B cell (primary cell): ENCODE measurements around the gene ZNF652. TPM values are rescaled to one million over a fixed set of nuclear protein-coding genes. Genes with fewer than 3 reads are reported as not detected.
A peak's percentile ranks its signal among the peaks of the same experiment; 100 is the strongest.

Source experiments
- ATAC-seq: fragments of 200-7000 bp; cut with Tn5 transposase; one replicate; pipeline ENCODE4 v1.10.0; 2021; ENCODE audit warnings: low read depth, mild to moderate bottlenecking, moderate number of reproducible peaks, moderate library complexity
- CTCF ChIA-PET: fragments of 350-600 bp; sonication (Branson Sonifier 250); formaldehyde crosslinking; loops from one replicate; lab custom pipeline; 2021; ENCODE audit warnings: antibody characterized with exemption, inconsistent platforms; lab: Charles Lee
- POLR2A ChIA-PET: fragments of 350-600 bp; sonication (Branson Sonifier 250); formaldehyde crosslinking; loops from one replicate; lab custom pipeline; 2021; ENCODE audit warnings: antibody characterized with exemption; lab: Charles Lee
- DNase-seq: peaks from one replicate; pipeline ENCODE4 v3.0.0; 2013
- H2AFZ ChIP-seq: 2 replicates; pipeline ENCODE4 v1.6.1; 2012; ENCODE audit warnings: mild to moderate bottlenecking, low read depth, low read length; ENCODE audit not compliant: insufficient read depth, poor library complexity, severe bottlenecking
- H3K27ac ChIP-seq, 2 donors: 1 replicate in 1 of 2; 2 replicates in 1 of 2; pipeline ENCODE4 v1.5.1; 2012 to 2013; ENCODE audit warnings: low read length in 2 of 2, mild to moderate bottlenecking in 2 of 2, moderate library complexity in 1 of 2
- H3K27me3 ChIP-seq, 4 experiments: fragments of 200-600 bp in 1 of 4; sonication (generic) in 1 of 4; replicated peaks in 1 of 4; 1 replicate in 2 of 4; 2 replicates in 2 of 4; pipeline versions ENCODE4 v1.6.1 to v1.7.0; 2013 to 2016; ENCODE audit warnings: low read length in 3 of 4, mild to moderate bottlenecking in 2 of 4, mixed read lengths in 1 of 4, moderate library complexity in 1 of 4; ENCODE audit not compliant: insufficient read depth in 4 of 4, control insufficient read depth in 3 of 4; ENCODE audit errors: control extremely low read depth in 1 of 4
- H3K36me3 ChIP-seq, 2 experiments: replicated peaks in 1 of 2; 1 replicate in 1 of 2; 2 replicates in 1 of 2; pipeline versions ENCODE4 v1.6.1 to v1.7.1; 2013; ENCODE audit warnings: low read length in 1 of 2; ENCODE audit not compliant: insufficient read depth in 2 of 2, control insufficient read depth in 1 of 2; ENCODE audit errors: control extremely low read depth in 1 of 2, extremely low read depth in 1 of 2
- H3K4me1 ChIP-seq, 2 donors: fragments of 200-600 bp in 1 of 2; sonication (generic) in 1 of 2; 1 replicate in 1 of 2; 2 replicates in 1 of 2; pipeline versions ENCODE4 v1.5.1 to v1.6.1; 2013 to 2017; ENCODE audit warnings: low read length in 2 of 2; ENCODE audit not compliant: control insufficient read depth in 2 of 2, insufficient read depth in 2 of 2
- H3K4me2 ChIP-seq: replicated peaks from 2 replicates; pipeline ENCODE3; 2012; ENCODE audit warnings: mild to moderate bottlenecking, low read depth, low read length; ENCODE audit not compliant: poor library complexity, severe bottlenecking
- H3K4me3 ChIP-seq, 5 experiments: fragments of 200-600 bp in 1 of 5; sonication (generic) in 1 of 5; 1 replicate in 3 of 5; 2 replicates in 2 of 5; pipeline versions ENCODE4 v1.5.1 to v1.7.0; 2011 to 2016; ENCODE audit warnings: low read length in 4 of 5, mild to moderate bottlenecking in 4 of 5, low read depth in 2 of 5, control low read depth in 1 of 5, moderate library complexity in 1 of 5; ENCODE audit not compliant: insufficient read depth in 1 of 5; ENCODE audit errors: control extremely low read depth in 1 of 5, extremely low read depth in 1 of 5
- H3K79me2 ChIP-seq: fragments of 200-600 bp; sonication (generic); one replicate; pipeline ENCODE4 v1.6.0; 2016; ENCODE audit warnings: low read length; ENCODE audit not compliant: control insufficient read depth, insufficient read depth
- H3K9ac ChIP-seq: fragments of 200-600 bp; sonication (generic); 2 replicates; pipeline ENCODE4 v1.6.1; 2017; ENCODE audit warnings: mild to moderate bottlenecking, low read length, moderate library complexity
- H3K9me3 ChIP-seq, 3 donors: one replicate each; pipeline versions ENCODE4 v1.6.1 to v1.7.1; 2013; ENCODE audit warnings: low read length in 2 of 3; ENCODE audit not compliant: control insufficient read depth in 2 of 3, insufficient read depth in 1 of 3; ENCODE audit errors: control extremely low read depth in 1 of 3
- H4K20me1 ChIP-seq: 2 replicates; pipeline ENCODE4 v1.6.0; 2012; ENCODE audit warnings: mild to moderate bottlenecking, low read length; ENCODE audit not compliant: insufficient read depth, control insufficient read depth, poor library complexity, severe bottlenecking
- H3K27ac Mint-ChIP-seq: one replicate; pipeline ENCODE4 v1.8.0; 2021; ENCODE audit warnings: mixed read lengths
- H3K27me3 Mint-ChIP-seq: one replicate; pipeline ENCODE4 v1.8.0; 2021; ENCODE audit warnings: mixed read lengths
- H3K4me1 Mint-ChIP-seq: one replicate; pipeline ENCODE4 v1.8.0; 2021; ENCODE audit warnings: mixed read lengths
- H3K4me3 Mint-ChIP-seq: one replicate; pipeline ENCODE4 v1.8.0; 2021; ENCODE audit warnings: mixed read lengths
- H3K9me3 Mint-ChIP-seq: one replicate; pipeline ENCODE4 v1.8.0; 2022; ENCODE audit warnings: mixed read lengths; ENCODE audit not compliant: insufficient read depth
- EZH2 ChIP-seq: IDR thresholded peaks from 2 replicates; pipeline ENCODE4 v1.6.1; 2012; ENCODE audit warnings: borderline replicate concordance, low read depth, mild to moderate bottlenecking, moderate library complexity, low read length; ENCODE audit not compliant: insufficient read depth, poor library complexity, severe bottlenecking
- WGBS: methylation state at CpG from one replicate; pipeline ENCODE4 v1.1.5; 2013; ENCODE audit warnings: missing lambda C conversion rate; ENCODE audit not compliant: insufficient coverage; 5-methylcytosine and 5-hydroxymethylcytosine counted together
- intact Hi-C: fragments of 100-400 bp; cut with micrococcal nuclease; formaldehyde crosslinking; loops from one replicate; pipeline ENCODE4 v1.10.0; 2022
- polyA plus RNA-seq: library from polyadenylated mRNA; depleted of rRNA; stranded (reverse); fragments of >200 nt; gene quantifications from 2 replicates; pipeline ENCODE4 v1.2.3, GENCODE V29; 2012
- total RNA-seq, 2 donors: library from RNA; stranded (reverse); fragments of 120-200 nt in 1 of 2; gene quantifications; 1 replicate in 1 of 2; 2 replicates in 1 of 2; pipeline versions ENCODE4 v1.2.3 to v1.2.4, GENCODE V29; 2013 to 2022
- TF ChIP-seq, protein P1 (sequence below): fragments of 200-600 bp; IDR thresholded peaks from one replicate; pipeline ENCODE4 v1.8.0; 2022; ENCODE audit warnings: antibody characterized with exemption, mild to moderate bottlenecking

ZNF652 gene
- total and polyA plus RNA-seq, 2 donors (not counting 1 experiment from before 2014, with no cell fraction given): 19.4 to 86.2 TPM

GRCh38 chr17:49352587-49353154 lies 9.4 kb downstream of the ZNF652 start:
- POLR2A ChIA-PET: no interaction called here
- peak overlapping the region in 1 of 2 donors; percentile 36 for H3K27ac ChIP-seq
- DNase-seq: no peak
- H3K4me1 ChIP-seq: peaks cover 15 to 24% of the 10 kb centered on the region in 2 donors
- H3K36me3 ChIP-seq: peaks cover 0 to 7% of the 10 kb centered on the region in 2 experiments
- ATAC-seq: no peak
- no peaks in the 10 kb centered on the region for H3K27me3 ChIP-seq
- WGBS: no CpG with 5 or more reads among the region's 6 CpGs
- H3K4me2 ChIP-seq: no peak overlapping the region
- Mint-ChIP-seq H3K27me3 (no peaks in the 10 kb centered on the region), H3K4me1 (peaks cover 34% of the 10 kb centered on the region), H3K27ac (no peak overlapping the region), H3K4me3 (no peak overlapping the region), H3K9me3 (no peaks in the 10 kb centered on the region)
- H3K9ac ChIP-seq: no peak overlapping the region
- peaks cover 47% of the 10 kb centered on the region for H4K20me1 ChIP-seq
- H3K79me2 ChIP-seq: peaks cover 98% of the 10 kb centered on the region
- intact Hi-C loops: no loop called here
- H3K9me3 ChIP-seq: no peaks in the 10 kb centered on the region
- no peak overlapping the region for H3K4me3 ChIP-seq
- no peak overlapping the region for H2AFZ ChIP-seq
- no peak for TF ChIP-seq EZH2
- TF ChIP-seq, protein P1, sequence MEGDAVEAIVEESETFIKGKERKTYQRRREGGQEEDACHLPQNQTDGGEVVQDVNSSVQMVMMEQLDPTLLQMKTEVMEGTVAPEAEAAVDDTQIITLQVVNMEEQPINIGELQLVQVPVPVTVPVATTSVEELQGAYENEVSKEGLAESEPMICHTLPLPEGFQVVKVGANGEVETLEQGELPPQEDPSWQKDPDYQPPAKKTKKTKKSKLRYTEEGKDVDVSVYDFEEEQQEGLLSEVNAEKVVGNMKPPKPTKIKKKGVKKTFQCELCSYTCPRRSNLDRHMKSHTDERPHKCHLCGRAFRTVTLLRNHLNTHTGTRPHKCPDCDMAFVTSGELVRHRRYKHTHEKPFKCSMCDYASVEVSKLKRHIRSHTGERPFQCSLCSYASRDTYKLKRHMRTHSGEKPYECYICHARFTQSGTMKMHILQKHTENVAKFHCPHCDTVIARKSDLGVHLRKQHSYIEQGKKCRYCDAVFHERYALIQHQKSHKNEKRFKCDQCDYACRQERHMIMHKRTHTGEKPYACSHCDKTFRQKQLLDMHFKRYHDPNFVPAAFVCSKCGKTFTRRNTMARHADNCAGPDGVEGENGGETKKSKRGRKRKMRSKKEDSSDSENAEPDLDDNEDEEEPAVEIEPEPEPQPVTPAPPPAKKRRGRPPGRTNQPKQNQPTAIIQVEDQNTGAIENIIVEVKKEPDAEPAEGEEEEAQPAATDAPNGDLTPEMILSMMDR: no peak
- CTCF ChIA-PET: interaction anchor here (0.6 to 1.2 kb wide), 6 partner anchors 10 to 37 kb away, joined by 3 to 4 read pairs (median 3); no protein-coding TSS in a partner anchor

DNA sequence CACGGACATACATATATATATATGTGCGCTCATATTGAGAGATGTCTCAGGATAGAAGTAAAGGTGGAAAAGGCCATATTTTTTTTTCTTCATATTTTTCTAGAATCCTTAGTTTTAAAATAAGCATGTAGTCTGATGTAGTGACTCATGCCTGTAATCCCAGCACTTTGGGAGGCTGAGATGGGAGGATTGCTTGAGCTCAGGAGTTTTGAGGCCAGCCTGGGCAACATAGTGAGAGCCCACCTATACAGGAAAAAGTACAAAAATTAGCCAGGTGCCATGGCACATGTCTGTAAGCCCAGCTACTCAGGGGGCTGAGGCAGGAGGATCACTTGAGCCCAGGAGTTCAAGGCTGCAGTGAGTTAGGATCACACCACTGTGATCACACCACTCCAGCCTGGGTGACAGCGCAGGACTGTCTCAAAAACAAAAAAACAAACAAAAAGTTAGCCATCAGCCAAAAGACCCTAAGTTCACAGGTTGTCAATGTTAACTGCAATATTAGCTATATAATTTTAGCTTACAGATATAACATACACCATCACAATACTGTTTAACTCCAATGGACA lies 10.4 kb downstream of the ZNF652 start:
- Mint-ChIP-seq H3K4me3 (no peak overlapping the region), H3K4me1 (peaks cover 31% of the 10 kb centered on the region), H3K27ac (no peak overlapping the region), H3K9me3 (no peaks in the 10 kb centered on the region), H3K27me3 (no peaks in the 10 kb centered on the region)
- Histone ChIP-seq H3K4me2 (no peak overlapping the region), H3K9me3 (no peaks in the 10 kb centered on the region), H3K27ac (no peak overlapping the region), H3K79me2 (peaks cover 99% of the 10 kb centered on the region), H3K4me1 (peaks cover 6 to 15% of the 10 kb centered on the region in 2 donors), H3K27me3 (no peaks in the 10 kb centered on the region), H3K9ac (no peak overlapping the region), H2AFZ (no peak overlapping the region), H4K20me1 (peaks cover 53% of the 10 kb centered on the region), H3K36me3 (peaks cover 0 to 7% of the 10 kb centered on the region in 2 experiments), H3K4me3 (no peak overlapping the region)
- ATAC-seq: no peak
- intact Hi-C loops: no loop called here
- POLR2A ChIA-PET: no interaction called here
- TF ChIP-seq, protein P1: no peak
- TF ChIP-seq EZH2: no peak
- CTCF ChIA-PET: interaction anchor here (1.0 to 1.2 kb wide), 5 partner anchors 17 to 42 kb away, joined by 3 to 4 read pairs (median 3); no protein-coding TSS in a partner anchor
- DNase-seq: no peak
- no CpG with 5 or more reads among the region's 3 CpGs for WGBS
